ENCODE results near the gene NKD1. TPM values are rescaled to one million over a fixed set of nuclear protein-coding genes. Genes with fewer than 3 reads are reported as not detected.

The NKD1 gene
- total and polyA plus RNA-seq, 2 donors (not counting 1 experiment from before 2014, with no cell fraction given), result 0.16 to 1.9 TPM

DNA sequence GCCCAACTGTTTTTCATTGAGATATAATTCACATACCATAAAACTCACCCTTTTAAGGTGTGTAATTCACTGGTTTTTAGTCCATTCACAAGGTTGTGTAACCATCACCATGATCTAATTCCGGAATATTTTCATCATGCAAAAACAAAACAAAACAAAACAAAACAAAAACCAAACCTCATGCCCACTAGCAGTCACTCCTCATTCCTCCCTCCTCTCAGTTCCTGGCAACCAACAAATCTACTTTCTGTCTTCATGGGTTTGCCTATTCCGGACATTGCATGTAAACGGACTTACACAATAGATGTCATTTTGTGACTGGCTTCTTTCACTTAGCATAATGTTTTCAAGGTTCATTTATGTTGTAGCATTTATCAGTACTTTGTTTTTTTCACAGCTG is 140.7 kb downstream of the NKD1 start:
- Histone ChIP-seq H3K36me3 (replicated peaks in 1 of 2; ENCODE audit: control extremely low read depth in 1 of 2, control insufficient read depth in 1 of 2, extremely low read depth in 1 of 2, insufficient read depth in 2 of 2, low read length in 1 of 2) (no peaks in the 10 kb centered on the region), H3K4me1 (ENCODE audit: control insufficient read depth in 2 of 2, insufficient read depth in 2 of 2, low read length in 2 of 2) (peaks cover 32 to 38% of the 10 kb centered on the region in 2 donors), H3K27ac (ENCODE audit: low read length in 2 of 2) (no peak overlapping the region), H4K20me1 (ENCODE audit: control insufficient read depth, insufficient read depth, low read length, poor library complexity, severe bottlenecking) (no peaks in the 10 kb centered on the region), H3K79me2 (ENCODE audit: control insufficient read depth, insufficient read depth, low read length) (peaks cover 6% of the 10 kb centered on the region), H3K27me3 (replicated peaks in 1 of 4; ENCODE audit: control extremely low read depth in 1 of 4, control insufficient read depth in 3 of 4, insufficient read depth in 4 of 4, low read length in 3 of 4) (no peaks in the 10 kb centered on the region), H3K4me3 (ENCODE audit: control extremely low read depth in 1 of 5, extremely low read depth in 1 of 5, insufficient read depth in 1 of 5, low read depth in 2 of 5, low read length in 4 of 5) (no peak overlapping the region), H3K9me3 (ENCODE audit: control extremely low read depth in 1 of 3, control insufficient read depth in 2 of 3, insufficient read depth in 1 of 3, low read length in 2 of 3) (no peaks in the 10 kb centered on the region), H3K4me2 (replicated peaks; ENCODE audit: low read depth, low read length, poor library complexity, severe bottlenecking) (no peak overlapping the region), H2AFZ (ENCODE audit: insufficient read depth, low read depth, low read length, poor library complexity, severe bottlenecking) (no peak overlapping the region), H3K9ac (ENCODE audit: low read length) (no peak overlapping the region)
- H3K4me3 Mint-ChIP-seq, result no peak overlapping the region
- H3K27ac Mint-ChIP-seq, result no peak overlapping the region
- POLR2A ChIA-PET, result no interaction called here
- H3K4me1 Mint-ChIP-seq, result peaks cover 38% of the 10 kb centered on the region
- no peak for ATAC-seq (ENCODE audit: low read depth)
- no peak for DNase-seq
- no peaks in the 10 kb centered on the region for H3K9me3 Mint-ChIP-seq (ENCODE audit: insufficient read depth)
- TF ChIP-seq, protein P1, sequence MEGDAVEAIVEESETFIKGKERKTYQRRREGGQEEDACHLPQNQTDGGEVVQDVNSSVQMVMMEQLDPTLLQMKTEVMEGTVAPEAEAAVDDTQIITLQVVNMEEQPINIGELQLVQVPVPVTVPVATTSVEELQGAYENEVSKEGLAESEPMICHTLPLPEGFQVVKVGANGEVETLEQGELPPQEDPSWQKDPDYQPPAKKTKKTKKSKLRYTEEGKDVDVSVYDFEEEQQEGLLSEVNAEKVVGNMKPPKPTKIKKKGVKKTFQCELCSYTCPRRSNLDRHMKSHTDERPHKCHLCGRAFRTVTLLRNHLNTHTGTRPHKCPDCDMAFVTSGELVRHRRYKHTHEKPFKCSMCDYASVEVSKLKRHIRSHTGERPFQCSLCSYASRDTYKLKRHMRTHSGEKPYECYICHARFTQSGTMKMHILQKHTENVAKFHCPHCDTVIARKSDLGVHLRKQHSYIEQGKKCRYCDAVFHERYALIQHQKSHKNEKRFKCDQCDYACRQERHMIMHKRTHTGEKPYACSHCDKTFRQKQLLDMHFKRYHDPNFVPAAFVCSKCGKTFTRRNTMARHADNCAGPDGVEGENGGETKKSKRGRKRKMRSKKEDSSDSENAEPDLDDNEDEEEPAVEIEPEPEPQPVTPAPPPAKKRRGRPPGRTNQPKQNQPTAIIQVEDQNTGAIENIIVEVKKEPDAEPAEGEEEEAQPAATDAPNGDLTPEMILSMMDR (IDR thresholded peaks at IDR 0.05), result no peak
- no peak for TF ChIP-seq EZH2 (IDR thresholded peaks at IDR 0.05; ENCODE audit: borderline replicate concordance, insufficient read depth, low read depth, low read length, poor library complexity, severe bottlenecking)
- H3K27me3 Mint-ChIP-seq, result no peaks in the 10 kb centered on the region
- WGBS (ENCODE audit: insufficient coverage), result 80% methylated on average over 1 of the region's 3 CpGs
- intact Hi-C loops (cut with micrococcal nuclease), result no loop called here
- CTCF ChIA-PET, result no interaction called here

GRCh38 chr16:50690177-50690576 is 142.0 kb downstream of the NKD1 start:
- Histone ChIP-seq H3K36me3 (replicated peaks in 1 of 2; ENCODE audit: control extremely low read depth in 1 of 2, control insufficient read depth in 1 of 2, extremely low read depth in 1 of 2, insufficient read depth in 2 of 2, low read length in 1 of 2) (no peaks in the 10 kb centered on the region), H3K9me3 (ENCODE audit: control extremely low read depth in 1 of 3, control insufficient read depth in 2 of 3, insufficient read depth in 1 of 3, low read length in 2 of 3) (no peaks in the 10 kb centered on the region), H3K4me3 (ENCODE audit: control extremely low read depth in 1 of 5, extremely low read depth in 1 of 5, insufficient read depth in 1 of 5, low read depth in 2 of 5, low read length in 4 of 5) (no peak overlapping the region), H3K4me1 (ENCODE audit: control insufficient read depth in 2 of 2, insufficient read depth in 2 of 2, low read length in 2 of 2) (peaks cover 28 to 33% of the 10 kb centered on the region in 2 donors), H3K27me3 (replicated peaks in 1 of 4; ENCODE audit: control extremely low read depth in 1 of 4, control insufficient read depth in 3 of 4, insufficient read depth in 4 of 4, low read length in 3 of 4) (no peaks in the 10 kb centered on the region), H3K9ac (ENCODE audit: low read length) (no peak overlapping the region), H4K20me1 (ENCODE audit: control insufficient read depth, insufficient read depth, low read length, poor library complexity, severe bottlenecking) (no peaks in the 10 kb centered on the region), H2AFZ (ENCODE audit: insufficient read depth, low read depth, low read length, poor library complexity, severe bottlenecking) (no peak overlapping the region), H3K4me2 (replicated peaks; ENCODE audit: low read depth, low read length, poor library complexity, severe bottlenecking) (no peak overlapping the region), H3K79me2 (ENCODE audit: control insufficient read depth, insufficient read depth, low read length) (peaks cover 6% of the 10 kb centered on the region), H3K27ac (ENCODE audit: low read length in 2 of 2) (no peak overlapping the region)
- DNase-seq (no peak), ATAC-seq (ENCODE audit: low read depth) (no peak)
- CTCF ChIA-PET, result no interaction called here
- no CpG with 5 or more reads among the region's 2 CpGs for WGBS (ENCODE audit: insufficient coverage)
- no peak overlapping the region for H3K4me3 Mint-ChIP-seq
- H3K4me1 Mint-ChIP-seq, result peaks cover 37% of the 10 kb centered on the region
- TF ChIP-seq, protein P1 (IDR thresholded peaks at IDR 0.05), result no peak
- H3K9me3 Mint-ChIP-seq (ENCODE audit: insufficient read depth), result no peaks in the 10 kb centered on the region
- intact Hi-C loops (cut with micrococcal nuclease), result no loop called here
- no peaks in the 10 kb centered on the region for H3K27me3 Mint-ChIP-seq
- POLR2A ChIA-PET, result no interaction called here
- H3K27ac Mint-ChIP-seq, result no peak overlapping the region
